Testis (tissue), 3 donors: Measurements from ENCODE around the gene SH3BP2. TPM values are rescaled to one million over a fixed set of nuclear protein-coding genes. Genes with fewer than 3 reads are reported as not detected.

Experiments used
- DNase-seq: peaks from one replicate; pipeline ENCODE4 v3.0.0-alpha.2; 2019
- H3K27ac ChIP-seq, 2 donors: fragments of 200-600 bp; sonication (generic); one replicate each; pipeline ENCODE4 v1.5.1; 2019
- H3K27me3 ChIP-seq: fragments of 200-600 bp; sonication (generic); one replicate; pipeline ENCODE4 v1.5.1; 2019
- H3K36me3 ChIP-seq: fragments of 200-600 bp; sonication (generic); one replicate; pipeline ENCODE4 v1.5.1; 2017; ENCODE audit warnings: low read depth; ENCODE audit errors: missing control alignments
- H3K4me1 ChIP-seq: fragments of 200-600 bp; sonication (generic); one replicate; pipeline ENCODE4 v1.5.1; 2019
- H3K4me3 ChIP-seq, 2 donors: fragments of 200-600 bp; sonication (generic); one replicate each; pipeline ENCODE4 v1.5.1; 2017 to 2019
- H3K9me3 ChIP-seq: fragments of 200-600 bp; sonication (generic); one replicate; pipeline ENCODE4 v1.5.1; 2017
- POLR2A ChIP-seq: fragments of 450-650 bp; IDR thresholded peaks from one replicate; pipeline ENCODE4 v1.6.1; 2017; ENCODE audit warnings: antibody characterized with exemption, mild to moderate bottlenecking, moderate library complexity
- WGBS, 2 donors: methylation state at CpG; one replicate each; pipeline ENCODE4 v1.1.5; 2018; 5-methylcytosine and 5-hydroxymethylcytosine counted together
- intact Hi-C: fragments of 100-400 bp; cut with DNase I; formaldehyde crosslinking; loops from one replicate; pipeline ENCODE4 v1.15.1; 2023; ENCODE audit warnings: low total_unique reads
- polyA plus RNA-seq: library from polyadenylated mRNA; stranded (reverse); fragments of 350-450 nt; fragmentation: Illumina TruSeq; extraction: RNeasy Lipid Tissue Mini Kit (QIAGEN cat#74804); gene quantifications from one replicate; pipeline ENCODE4 v1.2.3, GENCODE V29; 2014; ENCODE audit warnings: low read depth, low replicate concordance; ENCODE audit not compliant: insufficient read depth
- total RNA-seq, 2 donors: library from RNA; depleted of rRNA; stranded (reverse); fragments of >200 nt; gene quantifications; one replicate each; pipeline ENCODE4 v1.2.3, GENCODE V29; 2016
- TF ChIP-seq, protein P1 (sequence below), 3 experiments: fragments of 450-650 bp in 2 of 3; fragments of 200-600 bp in 1 of 3; sonication (generic) in 1 of 3; IDR thresholded peaks; one replicate each; pipeline ENCODE4 v1.5.1; 2016 to 2019; ENCODE audit warnings: antibody characterized with exemption in 3 of 3, mild to moderate bottlenecking in 2 of 3, moderate library complexity in 1 of 3

Gene SH3BP2
- total and polyA plus RNA-seq, 3 donors from 2014 or later: 26.6 to 47.3 (median 45.0) TPM

DNA sequence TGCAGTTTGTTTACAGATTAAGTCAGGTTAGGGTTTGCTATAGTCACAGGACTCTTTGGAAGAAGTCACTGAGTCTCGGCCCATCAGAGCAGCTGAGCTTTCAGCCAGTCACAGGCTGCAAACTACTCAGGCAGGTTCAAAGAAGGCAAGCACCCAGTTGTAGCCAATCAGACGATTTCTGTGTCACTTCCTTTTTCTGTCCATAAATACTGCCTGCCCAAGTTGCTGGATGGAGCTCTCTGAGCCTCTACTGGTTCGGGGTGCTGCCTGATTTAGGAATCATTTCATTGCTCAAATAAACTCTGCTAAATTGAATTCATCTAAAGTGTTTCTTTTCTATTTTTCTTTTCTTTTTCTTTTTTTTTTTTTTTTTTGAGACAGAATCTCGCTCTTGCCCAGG lies 7.3 kb upstream of the SH3BP2 start:
- H3K36me3 ChIP-seq: no peaks in the 10 kb centered on the region
- TF ChIP-seq, protein P1, sequence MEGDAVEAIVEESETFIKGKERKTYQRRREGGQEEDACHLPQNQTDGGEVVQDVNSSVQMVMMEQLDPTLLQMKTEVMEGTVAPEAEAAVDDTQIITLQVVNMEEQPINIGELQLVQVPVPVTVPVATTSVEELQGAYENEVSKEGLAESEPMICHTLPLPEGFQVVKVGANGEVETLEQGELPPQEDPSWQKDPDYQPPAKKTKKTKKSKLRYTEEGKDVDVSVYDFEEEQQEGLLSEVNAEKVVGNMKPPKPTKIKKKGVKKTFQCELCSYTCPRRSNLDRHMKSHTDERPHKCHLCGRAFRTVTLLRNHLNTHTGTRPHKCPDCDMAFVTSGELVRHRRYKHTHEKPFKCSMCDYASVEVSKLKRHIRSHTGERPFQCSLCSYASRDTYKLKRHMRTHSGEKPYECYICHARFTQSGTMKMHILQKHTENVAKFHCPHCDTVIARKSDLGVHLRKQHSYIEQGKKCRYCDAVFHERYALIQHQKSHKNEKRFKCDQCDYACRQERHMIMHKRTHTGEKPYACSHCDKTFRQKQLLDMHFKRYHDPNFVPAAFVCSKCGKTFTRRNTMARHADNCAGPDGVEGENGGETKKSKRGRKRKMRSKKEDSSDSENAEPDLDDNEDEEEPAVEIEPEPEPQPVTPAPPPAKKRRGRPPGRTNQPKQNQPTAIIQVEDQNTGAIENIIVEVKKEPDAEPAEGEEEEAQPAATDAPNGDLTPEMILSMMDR (IDR thresholded peaks at IDR 0.05): no peak
- no peak for TF ChIP-seq POLR2A
- intact Hi-C loops: no loop called here
- H3K27me3 ChIP-seq: no peaks in the 10 kb centered on the region
- no peak overlapping the region for H3K27ac ChIP-seq
- WGBS, 2 donors: 55 to 65% methylated on average over 4 of the region's 4 CpGs
- H3K4me1 ChIP-seq: peaks cover 18% of the 10 kb centered on the region
- H3K9me3 ChIP-seq: no peaks in the 10 kb centered on the region
- no peak for DNase-seq
- H3K4me3 ChIP-seq: no peak overlapping the region

DNA sequence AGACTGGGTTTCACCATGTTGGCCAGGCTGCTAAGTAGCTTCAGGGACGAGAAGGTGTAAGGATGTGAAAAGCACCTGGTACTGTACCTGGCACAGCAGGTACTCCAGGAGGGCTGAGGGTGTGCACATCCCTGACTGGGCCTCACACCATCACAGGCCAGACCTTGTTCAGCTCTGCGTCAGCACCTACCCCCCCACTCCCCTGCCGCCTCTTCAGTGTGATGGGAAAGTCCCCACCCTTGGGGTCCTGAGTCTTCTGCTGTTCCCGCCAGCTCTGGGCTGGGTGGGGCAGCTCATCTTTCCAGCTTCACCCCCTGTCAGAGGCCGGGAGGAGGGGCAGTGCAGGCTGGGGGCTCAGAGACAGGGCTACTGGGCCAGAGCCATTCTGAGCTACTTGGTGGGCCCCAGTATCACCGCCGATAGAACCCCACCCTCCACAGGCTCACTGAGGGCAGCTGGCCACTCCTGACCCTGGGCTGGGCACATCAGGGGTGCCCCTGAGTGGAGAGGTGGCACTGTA lies 6.7 kb upstream of the SH3BP2 start:
- no peak for DNase-seq
- H3K9me3 ChIP-seq: no peaks in the 10 kb centered on the region
- peak overlapping the region in 1 of 2 donors; percentile 59 for H3K27ac ChIP-seq
- H3K4me1 ChIP-seq: peaks cover 18% of the 10 kb centered on the region
- WGBS, 2 donors: 89 to 100% methylated on average over 1 to 7 of the region's 7 CpGs
- intact Hi-C loops: no loop called here
- TF ChIP-seq, protein P1 (IDR thresholded peaks at IDR 0.05): no peak
- TF ChIP-seq POLR2A: no peak
- H3K27me3 ChIP-seq: no peaks in the 10 kb centered on the region
- no peak overlapping the region for H3K4me3 ChIP-seq
- H3K36me3 ChIP-seq: no peaks in the 10 kb centered on the region

DNA sequence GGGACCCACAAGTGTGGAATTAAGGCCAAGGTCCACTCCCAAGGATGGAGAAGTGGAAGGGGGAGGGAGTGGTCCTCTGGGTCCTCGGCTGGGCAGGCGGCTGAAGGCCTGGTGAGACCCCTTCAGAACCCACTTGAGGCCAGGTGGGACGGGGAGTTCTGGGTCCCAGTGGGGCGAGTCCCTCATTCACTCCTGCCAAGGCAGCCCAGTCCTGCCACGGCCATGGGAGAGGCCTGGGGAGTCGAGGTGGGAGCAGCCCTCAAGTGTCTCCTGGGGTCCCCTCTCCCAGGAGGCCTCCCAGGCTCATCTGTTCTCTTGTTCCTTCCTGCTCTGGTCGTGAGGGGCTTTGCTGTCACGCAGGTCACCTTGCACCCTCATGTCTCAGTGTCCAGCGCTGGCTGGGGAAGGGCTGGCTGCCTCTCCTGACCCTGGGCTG lies 6.1 kb upstream of the SH3BP2 start:
- Histone ChIP-seq H3K4me3 (no peak overlapping the region), H3K36me3 (no peaks in the 10 kb centered on the region), H3K27me3 (no peaks in the 10 kb centered on the region), H3K9me3 (no peaks in the 10 kb centered on the region), H3K27ac (peak overlapping the region in 1 of 2 donors; percentile 59), H3K4me1 (peaks cover 20% of the 10 kb centered on the region)
- DNase-seq: no peak
- WGBS, 2 donors: 86 to 90% methylated on average over 3 to 9 of the region's 9 CpGs
- intact Hi-C loops: no loop called here
- TF ChIP-seq, protein P1 (IDR thresholded peaks at IDR 0.05): no peak
- TF ChIP-seq POLR2A: no peak

DNA sequence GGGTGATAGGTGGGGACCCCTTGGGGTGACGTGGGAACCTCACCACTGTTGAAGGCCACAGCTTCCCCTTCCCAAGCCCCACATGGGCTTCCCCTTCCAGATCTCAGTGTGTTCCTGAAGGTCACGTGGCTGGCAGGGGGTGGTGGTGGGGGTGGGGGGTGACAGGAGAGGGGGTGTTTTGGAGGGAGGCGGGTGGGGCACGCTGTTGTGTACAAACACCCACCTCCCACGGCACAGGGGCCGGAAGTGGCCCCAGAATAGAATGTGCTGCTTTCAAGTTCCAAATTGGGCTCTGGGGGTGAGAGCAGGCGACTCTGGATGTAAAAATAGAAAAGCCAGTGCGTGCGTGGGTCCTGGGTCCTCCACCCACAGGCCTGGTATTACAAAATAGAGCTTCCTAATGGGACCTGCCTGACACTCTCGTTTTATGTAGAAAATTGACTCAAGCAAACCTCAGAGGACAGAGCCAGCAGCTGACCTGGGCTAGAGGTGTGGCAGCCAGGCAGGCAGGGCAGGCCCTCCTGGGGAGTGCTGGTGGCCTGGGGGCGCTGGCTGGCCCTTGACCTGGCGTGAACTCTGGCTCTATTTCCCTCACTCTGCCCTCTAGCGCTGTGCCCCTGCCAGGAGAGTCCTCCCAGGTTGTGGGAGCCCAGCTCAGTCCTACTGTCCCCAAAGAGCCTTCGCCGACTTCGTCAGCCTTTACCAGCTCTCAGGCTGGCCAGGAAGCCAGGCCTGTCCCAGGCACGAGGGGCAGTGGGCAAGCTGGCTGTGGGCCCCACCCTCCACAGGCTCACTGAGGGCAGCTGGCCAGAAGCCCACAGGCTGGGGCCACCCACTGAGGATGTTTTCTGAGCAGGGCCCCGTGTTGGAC lies 5.4 kb upstream of the SH3BP2 start:
- Histone ChIP-seq H3K27ac (peak overlapping the region; percentile 12 to 76), H3K9me3 (no peaks in the 10 kb centered on the region), H3K36me3 (no peaks in the 10 kb centered on the region), H3K4me1 (peaks cover 27% of the 10 kb centered on the region), H3K27me3 (no peaks in the 10 kb centered on the region), H3K4me3 (no peak overlapping the region)
- intact Hi-C loops: no loop called here
- DNase-seq: peak; percentile 66
- WGBS, 2 donors: 42 to 56% methylated on average over 6 to 18 of the region's 18 CpGs
- no peak for TF ChIP-seq POLR2A
- TF ChIP-seq, protein P1 (IDR thresholded peaks at IDR 0.05): no peak
